ENCODE measurements around the gene ADAMTS12. TPM values are rescaled to one million over a fixed set of nuclear protein-coding genes. Genes with fewer than 3 reads are reported as not detected.

Gene ADAMTS12
- total and polyA plus RNA-seq, 3 experiments from 2014 or later, result not detected

- POLR2A ChIA-PET, result interaction anchor here (0.6 kb wide), 1 partner anchor 129 kb away, joined by 3 read pairs; no protein-coding TSS in a partner anchor
- Histone ChIP-seq H3K27me3 (ENCODE audit: insufficient read depth, low read length, poor library complexity, severe bottlenecking) (no peaks in the 10 kb centered on the region), H3K9me3 (ENCODE audit: low read length) (no peaks in the 10 kb centered on the region), H3K4me1 (ENCODE audit: insufficient read depth, low read length) (peaks cover 13% of the 10 kb centered on the region), H3K4me3 (ENCODE audit: low read length) (no peak overlapping the region), H3K27ac (ENCODE audit: low read depth, low read length) (no peak overlapping the region), H3K36me3 (ENCODE audit: insufficient read depth, low read length) (no peaks in the 10 kb centered on the region)
- CTCF ChIA-PET, result interaction anchor here (0.6 kb wide), 1 partner anchor 83 kb away, joined by 3 read pairs; no protein-coding TSS in a partner anchor
- Mint-ChIP-seq H3K27ac (peak overlapping the region in 7 of 8 donors; percentile 7 to 70 (median 40)), H3K27me3 (peaks cover 0 to 8% of the 10 kb centered on the region in 2 donors), H3K4me3 (peak overlapping the region in 5 of 7 donors; percentile 3 to 58 (median 17)), H3K9me3 (peaks cover 0 to 10% (median 4%) of the 10 kb centered on the region in 5 donors), H3K4me1 (peaks cover 15 to 24% (median 19%) of the 10 kb centered on the region in 3 donors), H3K36me3 (peaks cover 0 to 3% (median 0%) of the 10 kb centered on the region in 3 donors)
- DNase-seq, result peak in 1 of 5 donors; percentile 18
These were observed 50.8 kb downstream of the ADAMTS12 start for GRCh38 chr5:33840927-33841547.

- H3K27me3 ChIP-seq (ENCODE audit: insufficient read depth, low read length, poor library complexity, severe bottlenecking), result no peaks in the 10 kb centered on the region
- no peak for DNase-seq
- Mint-ChIP-seq H3K9me3 (peaks cover 0 to 2% (median 0%) of the 10 kb centered on the region in 5 donors), H3K27me3 (peaks cover 0 to 6% of the 10 kb centered on the region in 2 donors), H3K4me3 (peak overlapping the region in 1 of 7 donors; percentile 83), H3K27ac (peak overlapping the region in 1 of 8 donors; percentile 8), H3K36me3 (peaks cover 0 to 1% (median 0%) of the 10 kb centered on the region in 3 donors), H3K4me1 (peaks cover 13 to 20% (median 19%) of the 10 kb centered on the region in 3 donors)
- peaks cover 13% of the 10 kb centered on the region for H3K4me1 ChIP-seq (ENCODE audit: insufficient read depth, low read length)
- H3K4me3 ChIP-seq (ENCODE audit: low read length), result no peak overlapping the region
- H3K36me3 ChIP-seq (ENCODE audit: insufficient read depth, low read length), result no peaks in the 10 kb centered on the region
- CTCF ChIA-PET, result no interaction called here
- H3K9me3 ChIP-seq (ENCODE audit: low read length), result no peaks in the 10 kb centered on the region
- POLR2A ChIA-PET, result no interaction called here
- no peak overlapping the region for H3K27ac ChIP-seq (ENCODE audit: low read depth, low read length)
These were observed 54.5 kb downstream of the ADAMTS12 start for GRCh38 chr5:33837301-33837700.

- Mint-ChIP-seq H3K4me1 (no peaks in the 10 kb centered on the region), H3K27me3 (peaks cover 0 to 8% of the 10 kb centered on the region in 2 donors), H3K36me3 (peaks cover 0 to 1% (median 0%) of the 10 kb centered on the region in 3 donors), H3K4me3 (no peak overlapping the region), H3K9me3 (peaks cover 0 to 4% (median 0%) of the 10 kb centered on the region in 5 donors), H3K27ac (no peak overlapping the region)
- POLR2A ChIA-PET, result no interaction called here
- Histone ChIP-seq H3K4me1 (ENCODE audit: insufficient read depth, low read length) (no peaks in the 10 kb centered on the region), H3K27me3 (ENCODE audit: insufficient read depth, low read length, poor library complexity, severe bottlenecking) (no peaks in the 10 kb centered on the region), H3K9me3 (ENCODE audit: low read length) (no peaks in the 10 kb centered on the region), H3K27ac (ENCODE audit: low read depth, low read length) (no peak overlapping the region), H3K36me3 (ENCODE audit: insufficient read depth, low read length) (no peaks in the 10 kb centered on the region), H3K4me3 (ENCODE audit: low read length) (no peak overlapping the region)
- DNase-seq, result no peak
- CTCF ChIA-PET, result no interaction called here
These were observed 57.5 kb downstream of the ADAMTS12 start for GRCh38 chr5:33834334-33834733.

- H3K27ac ChIP-seq (ENCODE audit: low read depth, low read length), result no peak overlapping the region
- no peaks in the 10 kb centered on the region for H3K9me3 ChIP-seq (ENCODE audit: low read length)
- H3K4me1 ChIP-seq (ENCODE audit: insufficient read depth, low read length), result no peaks in the 10 kb centered on the region
- POLR2A ChIA-PET, result no interaction called here
- H3K36me3 Mint-ChIP-seq, result peaks cover 0 to 1% (median 0%) of the 10 kb centered on the region in 3 donors
- H3K27ac Mint-ChIP-seq, result no peak overlapping the region
- no peaks in the 10 kb centered on the region for H3K4me1 Mint-ChIP-seq
- H3K9me3 Mint-ChIP-seq, result peaks cover 0 to 4% (median 0%) of the 10 kb centered on the region in 5 donors
- peaks cover 3 to 8% of the 10 kb centered on the region in 2 donors for H3K27me3 Mint-ChIP-seq
- no peaks in the 10 kb centered on the region for H3K36me3 ChIP-seq (ENCODE audit: insufficient read depth, low read length)
- CTCF ChIA-PET, result no interaction called here
- no peaks in the 10 kb centered on the region for H3K27me3 ChIP-seq (ENCODE audit: insufficient read depth, low read length, poor library complexity, severe bottlenecking)
- no peak overlapping the region for H3K4me3 ChIP-seq (ENCODE audit: low read length)
- H3K4me3 Mint-ChIP-seq, result no peak overlapping the region
- no peak for DNase-seq
These were observed 58.6 kb downstream of the ADAMTS12 start for GRCh38 chr5:33833237-33833575.

- H3K27ac Mint-ChIP-seq, result no peak overlapping the region
- H3K9me3 ChIP-seq (ENCODE audit: low read length), result no peaks in the 10 kb centered on the region
- no peak overlapping the region for H3K4me3 ChIP-seq (ENCODE audit: low read length)
- peaks cover 0 to 4% (median 0%) of the 10 kb centered on the region in 5 donors for H3K9me3 Mint-ChIP-seq
- H3K4me1 ChIP-seq (ENCODE audit: insufficient read depth, low read length), result no peaks in the 10 kb centered on the region
- H3K36me3 ChIP-seq (ENCODE audit: insufficient read depth, low read length), result no peaks in the 10 kb centered on the region
- CTCF ChIA-PET, result no interaction called here
- DNase-seq, result no peak
- POLR2A ChIA-PET, result no interaction called here
- no peaks in the 10 kb centered on the region for H3K4me1 Mint-ChIP-seq
- peaks cover 3 to 8% of the 10 kb centered on the region in 2 donors for H3K27me3 Mint-ChIP-seq
- H3K4me3 Mint-ChIP-seq, result no peak overlapping the region
- H3K27me3 ChIP-seq (ENCODE audit: insufficient read depth, low read length, poor library complexity, severe bottlenecking), result no peaks in the 10 kb centered on the region
- no peak overlapping the region for H3K27ac ChIP-seq (ENCODE audit: low read depth, low read length)
- H3K36me3 Mint-ChIP-seq, result peaks cover 0 to 1% (median 0%) of the 10 kb centered on the region in 3 donors
These were observed 59.2 kb downstream of the ADAMTS12 start for GRCh38 chr5:33832404-33833236.

GRCh38 chr5:33831041-33831440 lies 60.7 kb downstream of the ADAMTS12 start:
- H3K4me3 Mint-ChIP-seq, result no peak overlapping the region
- no peak overlapping the region for H3K27ac Mint-ChIP-seq
- CTCF ChIA-PET, result no interaction called here
- DNase-seq, result no peak
- no peak overlapping the region for H3K4me3 ChIP-seq (ENCODE audit: low read length)
- H3K4me1 ChIP-seq (ENCODE audit: insufficient read depth, low read length), result no peaks in the 10 kb centered on the region
- no peaks in the 10 kb centered on the region for H3K36me3 Mint-ChIP-seq
- POLR2A ChIA-PET, result no interaction called here
- no peaks in the 10 kb centered on the region for H3K36me3 ChIP-seq (ENCODE audit: insufficient read depth, low read length)
- no peaks in the 10 kb centered on the region for H3K4me1 Mint-ChIP-seq
- peaks cover 3 to 10% of the 10 kb centered on the region in 2 donors for H3K27me3 Mint-ChIP-seq
- no peak overlapping the region for H3K27ac ChIP-seq (ENCODE audit: low read depth, low read length)
- no peaks in the 10 kb centered on the region for H3K9me3 ChIP-seq (ENCODE audit: low read length)
- no peaks in the 10 kb centered on the region for H3K27me3 ChIP-seq (ENCODE audit: insufficient read depth, low read length, poor library complexity, severe bottlenecking)
- H3K9me3 Mint-ChIP-seq, result peaks cover 0 to 4% (median 0%) of the 10 kb centered on the region in 5 donors

GRCh38 chr5:33829430-33829829 lies 62.4 kb downstream of the ADAMTS12 start:
- Histone ChIP-seq H3K4me1 (ENCODE audit: insufficient read depth, low read length) (no peaks in the 10 kb centered on the region), H3K27me3 (ENCODE audit: insufficient read depth, low read length, poor library complexity, severe bottlenecking) (no peaks in the 10 kb centered on the region), H3K27ac (ENCODE audit: low read depth, low read length) (no peak overlapping the region), H3K4me3 (ENCODE audit: low read length) (no peak overlapping the region), H3K36me3 (ENCODE audit: insufficient read depth, low read length) (no peaks in the 10 kb centered on the region), H3K9me3 (ENCODE audit: low read length) (no peaks in the 10 kb centered on the region)
- Mint-ChIP-seq H3K4me1 (no peaks in the 10 kb centered on the region), H3K4me3 (no peak overlapping the region), H3K9me3 (peaks cover 0 to 3% (median 0%) of the 10 kb centered on the region in 5 donors), H3K36me3 (no peaks in the 10 kb centered on the region), H3K27ac (peak overlapping the region in 1 of 8 donors; percentile 72), H3K27me3 (peaks cover 3 to 10% of the 10 kb centered on the region in 2 donors)
- CTCF ChIA-PET, result no interaction called here
- no peak for DNase-seq
- POLR2A ChIA-PET, result no interaction called here

- no peak overlapping the region for H3K4me3 Mint-ChIP-seq
- no peak overlapping the region for H3K27ac ChIP-seq (ENCODE audit: low read depth, low read length)
These were observed 63.0 kb downstream of the ADAMTS12 start for GRCh38 chr5:33828626-33829308.

More at GRCh38 chr5:33828626-33829308, 63.0 kb downstream of the ADAMTS12 start:
- CTCF ChIA-PET, result no interaction called here
- Mint-ChIP-seq H3K36me3 (no peaks in the 10 kb centered on the region), H3K27me3 (peaks cover 4 to 8% of the 10 kb centered on the region in 2 donors), H3K27ac (no peak overlapping the region), H3K4me1 (no peaks in the 10 kb centered on the region), H3K9me3 (peaks cover 0 to 3% (median 0%) of the 10 kb centered on the region in 5 donors)
- Histone ChIP-seq H3K4me3 (ENCODE audit: low read length) (no peak overlapping the region), H3K4me1 (ENCODE audit: insufficient read depth, low read length) (no peaks in the 10 kb centered on the region), H3K36me3 (ENCODE audit: insufficient read depth, low read length) (no peaks in the 10 kb centered on the region), H3K27me3 (ENCODE audit: insufficient read depth, low read length, poor library complexity, severe bottlenecking) (no peaks in the 10 kb centered on the region), H3K9me3 (ENCODE audit: low read length) (no peaks in the 10 kb centered on the region)
- POLR2A ChIA-PET, result no interaction called here
- no peak for DNase-seq
